ENCODE data around the gene OCA2. TPM values are rescaled to one million over a fixed set of nuclear protein-coding genes. Genes with fewer than 3 reads are reported as not detected.

Gene OCA2
- total and polyA plus RNA-seq, 2 of the 13 experiments (the other 11 are each of a cell fraction or from before 2014, with no cell fraction given) = 0.02 to 0.05 TPM

DNA sequence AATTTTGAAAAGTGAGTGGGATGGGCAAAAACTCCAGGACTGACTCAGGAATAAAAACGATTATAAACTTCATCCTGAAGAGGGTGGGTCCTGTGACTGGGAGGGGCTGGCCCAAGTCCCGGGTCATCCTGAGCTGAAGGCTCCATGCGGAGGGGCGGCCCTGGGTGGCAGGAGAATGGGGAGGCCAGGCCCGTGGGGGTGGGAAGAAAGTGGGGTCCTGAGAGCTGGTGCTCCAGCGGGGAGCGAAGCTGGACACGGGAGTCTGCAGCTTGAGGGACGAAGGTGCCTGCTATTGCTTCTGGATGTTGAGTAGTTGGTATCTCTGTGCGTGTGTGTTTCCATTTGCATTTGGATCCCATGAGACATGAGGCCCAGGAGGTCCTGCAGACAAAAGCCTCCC, 4.7 kb upstream of the OCA2 start:
- Histone ChIP-seq H4K20me1 (ENCODE audit: insufficient read depth, low read length) (no peaks in the 10 kb centered on the region), H3K27me3 (ENCODE audit: control insufficient read depth in 1 of 2, insufficient read depth in 2 of 2, low read length in 2 of 2) (peaks cover 10 to 57% of the 10 kb centered on the region in 2 experiments), H3K36me3 (replicated peaks in 1 of 2; ENCODE audit: control insufficient read depth in 1 of 2, insufficient read depth in 2 of 2, low read length in 2 of 2) (no peaks in the 10 kb centered on the region), H3K4me3 (replicated peaks in 1 of 3; ENCODE audit: insufficient read depth in 1 of 3, low read depth in 2 of 3, low read length in 3 of 3) (no peak overlapping the region), H3K9me3 (ENCODE audit: low read length) (no peaks in the 10 kb centered on the region), H3K4me2 (ENCODE audit: low read depth, low read length) (no peak overlapping the region), H3K79me2 (ENCODE audit: insufficient read depth, low read length) (no peaks in the 10 kb centered on the region), H3K9ac (ENCODE audit: insufficient read depth, low read depth, low read length) (no peak overlapping the region), H2AFZ (ENCODE audit: low read length) (no peak overlapping the region), H3K4me1 (ENCODE audit: insufficient read depth, low read length) (peaks cover 22% of the 10 kb centered on the region), H3K27ac (ENCODE audit: extremely low read length, insufficient read depth, low read length) (no peak overlapping the region)
- BruUV-seq (replicated peaks) = no TSS peak
- ChIA-PET POLR2A (no interaction called here), CTCF (ENCODE audit: low intra/inter-chr PET ratio, low total read pairs) (no interaction called here)
- WGBS (ENCODE audit: low lambda C conversion rate) = 42% methylated on average over 10 of the region's 10 CpGs
- intact Hi-C loops (cut with micrococcal nuclease; ENCODE audit: unreplicated experiment) = no loop called here
- ATAC-seq (no peak), FAIRE-seq (no peak), DNase-seq (ENCODE audit: low spot score) (no peak)
- in situ Hi-C loops (cut with HindIII; ENCODE audit: extremely low pct_ligation_motif_present, low pct_unique_long_range_greater_than_20kb) = no loop called here
- TF ChIP-seq, protein P1, sequence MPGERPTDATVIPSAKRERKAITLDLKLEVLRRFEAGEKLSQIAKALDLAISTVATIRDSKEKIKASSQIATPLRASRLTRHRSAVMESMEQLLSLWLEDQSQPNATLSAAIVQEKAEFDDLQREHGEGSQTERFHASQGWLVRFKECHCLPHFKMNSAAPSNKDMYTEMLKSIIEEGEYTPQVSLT (CRISPR knock-in tag; IDR thresholded peaks at IDR 0.05; ENCODE audit: borderline replicate concordance, low read depth) = no peak
- no peak for TF ChIP-seq TERF1 (CRISPR knock-in tag; IDR thresholded peaks at IDR 0.05)
- TF ChIP-seq ZFP36L2 (CRISPR knock-in tag; IDR thresholded peaks at IDR 0.05) = no peak
- TF ChIP-seq KLF6 (CRISPR knock-in tag; IDR thresholded peaks at IDR 0.05) = no peak
- TF ChIP-seq AHDC1 (CRISPR knock-in tag; IDR thresholded peaks at IDR 0.05; ENCODE audit: borderline replicate concordance) = no peak
- TF ChIP-seq MED13 (CRISPR knock-in tag; IDR thresholded peaks at IDR 0.05) = no peak
- no peak for TF ChIP-seq KLF12 (CRISPR knock-in tag; IDR thresholded peaks at IDR 0.05; ENCODE audit: borderline replicate concordance)
- no peak for TF ChIP-seq PCBP1 (IDR thresholded peaks at IDR 0.05; ENCODE audit: borderline replicate concordance, low read depth, low read length)
- TF ChIP-seq ZSCAN30 (CRISPR knock-in tag; IDR thresholded peaks at IDR 0.05) = no peak
- TF ChIP-seq CREBL2 (CRISPR knock-in tag; IDR thresholded peaks at IDR 0.05; ENCODE audit: borderline replicate concordance) = no peak
- no peak for TF ChIP-seq ZNF678 (CRISPR knock-in tag; IDR thresholded peaks at IDR 0.05)
- TF ChIP-seq HHEX (CRISPR knock-in tag; IDR thresholded peaks at IDR 0.05) = no peak

Data from HepG2 (cell line).